ENCODE data around the gene POLA2. TPM values are rescaled to one million over a fixed set of nuclear protein-coding genes. Genes with fewer than 3 reads are reported as not detected.

POLA2 gene
- total and polyA plus RNA-seq, 2 donors (not counting 3 experiments of a cell fraction or from before 2014, with no cell fraction given): 24.0 to 30.0 TPM

- no peaks in the 10 kb centered on the region for H3K36me3 ChIP-seq (ENCODE audit: control insufficient read depth in 2 of 2, extremely low read depth in 1 of 2, insufficient read depth in 2 of 2, low read length in 2 of 2)
- H2AFZ ChIP-seq (ENCODE audit: low read depth, low read length): peak overlapping the region; percentile 92
- H3K27me3 ChIP-seq (ENCODE audit: control insufficient read depth in 2 of 2, insufficient read depth in 2 of 2, low read length in 2 of 2): no peaks in the 10 kb centered on the region
- intact Hi-C loops (cut with micrococcal nuclease) (no loop called here), dilution Hi-C loops (cut with MboI; ENCODE audit: extremely low pct_ligation_motif_present, low sequenced_read_pairs) (no loop called here)
- H3K9me1 ChIP-seq (replicated peaks; ENCODE audit: control insufficient read depth, extremely low read depth, insufficient read depth, low read length): no peaks in the 10 kb centered on the region
- no peaks in the 10 kb centered on the region for H4K20me1 ChIP-seq (replicated peaks; ENCODE audit: control insufficient read depth, extremely low read depth, insufficient read depth, low read length)
- H3K4me3 ChIP-seq (replicated peaks in 1 of 3; ENCODE audit: insufficient read depth in 1 of 3, low read depth in 1 of 3, low read length in 3 of 3): peak overlapping the region in 2 of 3 experiments; percentile 65 to 68
- H3K9ac ChIP-seq (replicated peaks; ENCODE audit: extremely low read depth, insufficient read depth, low read length): peak overlapping the region; percentile 74
- H3K9me3 ChIP-seq (replicated peaks; ENCODE audit: control insufficient read depth, insufficient read depth, low read length): no peaks in the 10 kb centered on the region
- TF ChIP-seq GATA2 (IDR thresholded peaks at IDR 0.05; ENCODE audit: insufficient read depth, insufficient read length, low read depth, low read length) (peak; percentile 33), CTCF (IDR thresholded peaks at IDR 0.05; ENCODE audit: extremely low read depth in 1 of 2, insufficient read depth in 1 of 2, low read depth in 1 of 2, low read length in 2 of 2) (no peak), FOS (IDR thresholded peaks at IDR 0.05; ENCODE audit: borderline replicate concordance, insufficient read depth, low read length) (no peak), POLR2A (IDR thresholded peaks at IDR 0.05; ENCODE audit: low read depth, low read length) (no peak), JUN (IDR thresholded peaks at IDR 0.05; ENCODE audit: borderline replicate concordance, insufficient read depth, insufficient read length, low read depth) (no peak), POLR2AphosphoS5 (IDR thresholded peaks at IDR 0.05; ENCODE audit: insufficient read depth, low read depth, low read length) (no peak), MYC (IDR thresholded peaks at IDR 0.05; ENCODE audit: low read depth, low read length) (no peak)
- peaks cover 25% of the 10 kb centered on the region for H3K79me2 ChIP-seq (ENCODE audit: control insufficient read depth, insufficient read depth, low read length)
- POLR2A ChIA-PET: interaction anchor here (1.3 kb wide), 1 partner anchor 139 kb away, joined by 3 read pairs; the partner anchor contains the start of genes FAU and MRPL49
- DNase-seq (ENCODE audit: low read depth, low spot score) (no peak), FAIRE-seq (no peak)
- CTCF ChIA-PET: interaction anchor here (1.2 to 2.6 kb wide), 7 partner anchors 10 to 80 kb away, joined by 3 to 27 read pairs (median 10); partner anchors contain the start of genes CAPN1 and CDC42EP2
- peaks cover 11% of the 10 kb centered on the region for H3K4me1 ChIP-seq (ENCODE audit: control insufficient read depth, extremely low read depth, insufficient read depth, low read length)
- peak overlapping the region; percentile 81 for H3K4me2 ChIP-seq (ENCODE audit: insufficient read depth, low read length)
- peak overlapping the region; percentile 50 for H3K27ac ChIP-seq (ENCODE audit: insufficient read depth, low read depth, low read length)
- TSS peak; percentile 86 for BruUV-seq (replicated peaks)
Measured at GRCh38 chr11:65260756-65261590, 789 bp upstream of the POLA2 start.

Measured in endothelial cell of umbilical vein (primary cell).